Dermis microvascular lymphatic vessel endothelial cell (primary cell): ENCODE results near the gene CCDC137. TPM values are rescaled to one million over a fixed set of nuclear protein-coding genes. Genes with fewer than 3 reads are reported as not detected.
"Not testable (repeated sequence)": the region's sequence is repeated elsewhere in the genome, so short reads cannot be mapped to it uniquely, and the experiment has no call there.

ENCODE experiments used
- DNase-seq, 2 donors: peaks; one replicate each; pipeline versions ENCODE4 v3.0.0 to v3.0.0-alpha.2; 2010; ENCODE audit warnings: low read depth in 2 of 2
- total RNA-seq: library from RNA; depleted of rRNA; stranded (reverse); fragments of >200 nt; gene quantifications from 2 replicates; pipeline ENCODE4 v1.2.1, GENCODE V29; 2014

Gene CCDC137
- total RNA-seq = 6.3 and 8.5 TPM in 2 replicates

DNA sequence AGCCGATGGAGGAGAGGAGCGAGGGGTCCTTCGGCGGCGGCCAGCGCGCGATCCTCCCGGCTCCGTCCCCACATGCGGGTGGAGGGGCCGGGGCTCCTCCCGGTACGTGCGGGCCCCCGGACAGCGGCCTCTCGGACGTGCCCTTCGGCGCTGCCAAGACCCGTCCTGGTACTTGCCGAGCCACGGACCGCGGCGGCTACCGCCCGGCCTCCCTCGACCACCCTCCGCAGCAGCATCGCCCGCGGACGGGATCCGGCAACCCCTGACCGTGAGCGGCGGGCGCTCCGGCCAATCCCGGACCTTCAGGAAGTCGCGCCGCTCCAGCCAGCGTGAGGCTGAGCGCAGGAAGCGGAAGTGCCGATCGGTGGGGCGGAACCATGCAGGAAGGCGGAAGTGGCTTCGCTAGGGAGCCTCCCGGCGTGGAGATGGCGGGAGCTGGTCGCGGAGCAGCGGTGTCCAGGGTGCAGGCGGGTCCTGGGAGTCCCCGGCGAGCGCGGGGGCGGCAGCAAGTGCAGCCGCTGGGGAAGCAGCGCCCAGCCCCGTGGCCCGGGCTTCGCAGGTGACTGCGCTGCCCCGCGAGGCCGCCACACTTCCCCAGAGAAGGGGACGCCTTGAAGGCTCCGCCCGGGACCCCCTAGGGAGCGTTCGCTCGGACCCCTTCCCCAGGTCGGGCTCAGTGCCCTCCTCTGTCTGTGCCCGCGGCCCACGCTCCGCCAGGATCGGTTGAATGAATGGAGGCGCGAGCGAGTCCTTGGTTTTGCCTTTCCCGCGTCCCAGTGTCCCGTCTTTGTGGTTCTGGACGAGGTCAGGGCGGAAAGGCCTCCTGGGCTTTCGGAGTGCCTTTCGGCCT lies at the start of gene CCDC137, which contains the start of gene OXLD1:
CCDC137 (plus strand) TSS at position 396 of the 850 bp plus-strand sequence; CDS start at position 426, 30 bp downstream.
OXLD1 (minus strand) TSS at position 264 of the 850 bp plus-strand sequence; CDS start at position 236, 28 bp downstream.
- DNase-seq = peak; percentile 92 to 98

GRCh38 chr17:81616877-81617276 lies 49.7 kb upstream of the CCDC137 start:
- DNase-seq = no peak

GRCh38 chr17:81618307-81618706 lies 48.2 kb upstream of the CCDC137 start:
- not testable (repeated sequence) for DNase-seq

DNA sequence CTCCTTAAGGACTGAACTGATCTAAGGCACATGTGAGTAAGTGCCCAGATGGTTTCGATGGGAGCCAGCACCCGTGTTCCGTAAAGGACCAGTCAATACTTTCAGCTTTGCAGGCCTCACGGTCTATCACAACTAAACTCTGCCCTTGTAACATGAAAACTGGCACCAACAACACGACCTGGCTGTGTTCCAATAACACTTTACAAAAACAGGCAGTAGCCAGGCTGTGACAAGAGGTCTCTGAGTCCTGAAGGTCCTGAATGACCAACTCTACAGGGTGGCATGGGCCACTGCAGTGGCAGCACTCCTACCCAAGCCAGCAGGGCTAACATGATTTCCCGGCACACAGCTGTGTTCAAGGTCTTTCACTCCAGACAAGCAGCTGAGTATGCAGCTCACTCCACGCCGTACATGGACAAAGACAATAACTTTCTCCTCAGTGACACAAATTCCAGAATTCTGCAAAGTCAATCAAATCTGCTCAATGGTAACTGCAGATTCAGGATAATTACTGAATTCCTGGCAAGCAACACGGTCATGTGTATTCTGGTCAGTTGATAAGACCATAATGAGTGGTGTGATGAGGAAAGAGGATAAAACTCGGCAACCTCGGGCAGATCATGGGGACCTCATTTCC lies 44.9 kb upstream of the CCDC137 start:
- peak; percentile 24 to 48 for DNase-seq

- DNase-seq = no peak
Observed at GRCh38 chr17:81630274-81630673, 36.3 kb upstream of the CCDC137 start.

GRCh38 chr17:81631482-81631881 lies 35.1 kb upstream of the CCDC137 start:
- no peak for DNase-seq

DNA sequence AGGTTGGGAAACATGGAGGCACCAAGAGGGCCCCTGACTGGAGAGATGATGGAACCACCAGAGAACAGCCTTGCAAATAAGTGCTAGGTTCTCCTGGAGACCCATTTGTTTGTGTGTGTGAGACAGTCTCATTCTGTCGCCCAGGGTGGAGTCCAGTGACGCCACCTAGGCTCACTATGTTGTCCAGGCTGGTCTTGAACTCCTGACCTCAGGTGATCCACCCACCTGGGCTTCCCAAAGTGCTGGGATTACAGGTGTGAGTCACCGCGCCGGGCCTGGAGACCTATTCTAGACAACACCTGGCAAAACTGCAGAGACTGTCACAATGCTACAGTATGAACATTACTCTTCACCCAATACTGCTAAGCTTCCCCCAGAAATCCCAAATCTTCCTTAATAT lies 31.1 kb upstream of the CCDC137 start:
- DNase-seq = no peak

- no peak for DNase-seq
Observed at GRCh38 chr17:81635973-81636504, 30.5 kb upstream of the CCDC137 start.

GRCh38 chr17:81636505-81637288 lies 29.8 kb upstream of the CCDC137 start, which contains the start of the genes NPLOC4 and TSPAN10:
Gene NPLOC4, minus strand, starts transcription at chr17:81637112. Its CDS starts 182 bp downstream, at chr17:81636930.
Gene TSPAN10, plus strand, starts transcription at chr17:81637196. Its CDS starts 5,217 bp downstream, at chr17:81642413.
- peak; percentile 52 to 81 for DNase-seq

DNA sequence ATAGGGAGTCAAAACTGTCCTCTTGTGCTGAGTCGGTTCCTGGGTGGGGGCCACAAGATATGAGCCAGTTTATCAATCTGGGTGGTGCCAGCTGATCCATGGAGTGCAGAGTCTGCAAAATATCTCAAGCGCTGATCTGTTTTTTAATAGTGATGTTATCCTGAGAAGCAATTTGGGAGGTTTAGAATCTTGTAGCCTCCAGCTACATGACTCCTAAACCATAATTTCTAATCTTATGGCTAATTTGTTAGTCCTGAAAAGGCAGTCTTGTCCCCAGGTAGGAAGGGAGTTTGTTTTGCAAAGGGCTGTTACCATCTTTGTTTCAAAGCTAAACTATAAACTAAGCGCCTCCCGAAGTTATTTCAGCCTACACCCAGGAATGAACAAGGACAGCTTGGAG lies 27.9 kb upstream of the CCDC137 start:
- DNase-seq = no peak

GRCh38 chr17:81640011-81640410 lies 26.5 kb upstream of the CCDC137 start:
- no peak for DNase-seq

GRCh38 chr17:81641825-81642489 lies 24.6 kb upstream of the CCDC137 start:
- no peak for DNase-seq

- DNase-seq = no peak
Observed at GRCh38 chr17:81644496-81644895, 22.0 kb upstream of the CCDC137 start.

- DNase-seq = no peak
Observed at GRCh38 chr17:81644976-81645952, 21.3 kb upstream of the CCDC137 start.

DNA sequence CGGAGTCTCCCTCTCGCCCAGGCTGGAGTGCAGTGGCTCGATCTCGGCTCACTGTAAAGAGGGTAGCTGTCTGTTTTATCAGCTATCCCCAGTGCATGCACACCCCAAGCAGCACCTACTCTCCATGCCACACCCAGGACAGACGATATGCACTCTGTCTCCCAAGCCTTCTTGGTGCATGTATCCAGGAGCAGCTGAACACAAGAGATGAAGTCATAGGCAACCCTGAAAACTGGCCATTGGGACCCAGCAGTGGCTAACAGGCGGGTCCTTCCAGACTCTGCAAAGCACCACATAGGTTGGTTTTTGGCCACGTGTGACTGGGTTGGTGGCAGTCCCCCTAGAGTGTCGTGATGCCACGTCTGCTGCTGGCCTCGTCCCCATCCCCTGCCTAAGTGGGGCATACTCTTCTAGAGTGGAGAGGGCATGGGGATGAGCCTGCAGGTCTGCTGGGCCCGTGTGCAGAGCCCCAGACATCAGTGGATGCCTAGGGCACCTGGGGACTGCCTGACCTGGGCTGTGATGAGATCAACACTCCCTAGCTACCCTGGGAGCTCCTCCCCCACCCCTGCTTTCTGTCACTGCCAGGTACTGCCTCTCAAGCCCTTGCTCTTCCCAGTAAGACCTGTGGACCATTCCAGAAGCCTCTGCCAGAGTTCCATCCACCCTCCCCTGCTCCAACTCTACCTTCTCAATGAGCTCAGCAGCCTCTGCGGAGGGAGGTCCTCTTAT lies 19.5 kb upstream of the CCDC137 start:
- DNase-seq = no peak

- DNase-seq = no peak
Observed at GRCh38 chr17:81647640-81648012, 18.9 kb upstream of the CCDC137 start.

DNA sequence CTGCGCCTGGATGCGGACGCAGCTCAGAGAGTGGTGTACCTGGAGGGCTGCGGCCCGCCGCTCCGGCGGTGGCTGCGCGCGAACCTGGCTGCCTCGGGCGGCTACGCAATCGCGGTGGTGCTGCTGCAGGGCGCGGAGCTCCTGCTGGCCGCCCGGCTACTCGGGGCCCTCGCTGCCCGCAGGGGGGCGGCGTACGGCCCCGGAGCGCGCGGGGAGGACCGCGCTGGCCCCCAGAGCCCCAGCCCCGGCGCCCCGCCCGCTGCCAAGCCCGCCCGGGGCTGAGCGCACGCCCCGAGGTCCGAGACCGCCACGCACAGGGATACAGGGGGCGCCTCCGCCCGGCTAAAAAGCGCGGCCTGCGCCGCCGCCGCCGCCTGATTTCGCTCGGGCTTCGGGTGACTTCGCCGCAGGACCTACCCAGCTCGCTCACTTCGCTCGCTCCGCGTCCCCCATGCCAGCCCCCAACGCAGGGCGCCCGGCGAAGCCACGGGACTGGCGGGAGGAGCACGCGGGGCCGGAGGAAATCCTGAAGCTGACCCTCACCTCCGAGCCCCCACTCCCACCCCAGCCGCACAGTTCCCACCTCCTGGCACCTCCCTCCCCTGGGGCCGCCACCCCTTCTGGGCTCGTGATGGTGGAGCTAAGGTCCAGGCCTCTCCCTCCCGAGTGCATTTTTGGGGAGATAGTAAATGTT lies 18.4 kb upstream of the CCDC137 start:
- DNase-seq = no peak

GRCh38 chr17:81648707-81649085 lies 17.8 kb upstream of the CCDC137 start:
- DNase-seq = no peak
